GM18873 (cell line): ENCODE data around the gene PPP4R3B.

Source experiments
- ATAC-seq: cut with Tn5 transposase; IDR thresholded peaks from one replicate; pipeline ENCODE4 v1.9.1; 2021; ENCODE audit warnings: mild to moderate bottlenecking, moderate library complexity, moderate number of reproducible peaks; ENCODE audit not compliant: unreplicated experiment, low FRiP score

Gene PPP4R3B

DNA sequence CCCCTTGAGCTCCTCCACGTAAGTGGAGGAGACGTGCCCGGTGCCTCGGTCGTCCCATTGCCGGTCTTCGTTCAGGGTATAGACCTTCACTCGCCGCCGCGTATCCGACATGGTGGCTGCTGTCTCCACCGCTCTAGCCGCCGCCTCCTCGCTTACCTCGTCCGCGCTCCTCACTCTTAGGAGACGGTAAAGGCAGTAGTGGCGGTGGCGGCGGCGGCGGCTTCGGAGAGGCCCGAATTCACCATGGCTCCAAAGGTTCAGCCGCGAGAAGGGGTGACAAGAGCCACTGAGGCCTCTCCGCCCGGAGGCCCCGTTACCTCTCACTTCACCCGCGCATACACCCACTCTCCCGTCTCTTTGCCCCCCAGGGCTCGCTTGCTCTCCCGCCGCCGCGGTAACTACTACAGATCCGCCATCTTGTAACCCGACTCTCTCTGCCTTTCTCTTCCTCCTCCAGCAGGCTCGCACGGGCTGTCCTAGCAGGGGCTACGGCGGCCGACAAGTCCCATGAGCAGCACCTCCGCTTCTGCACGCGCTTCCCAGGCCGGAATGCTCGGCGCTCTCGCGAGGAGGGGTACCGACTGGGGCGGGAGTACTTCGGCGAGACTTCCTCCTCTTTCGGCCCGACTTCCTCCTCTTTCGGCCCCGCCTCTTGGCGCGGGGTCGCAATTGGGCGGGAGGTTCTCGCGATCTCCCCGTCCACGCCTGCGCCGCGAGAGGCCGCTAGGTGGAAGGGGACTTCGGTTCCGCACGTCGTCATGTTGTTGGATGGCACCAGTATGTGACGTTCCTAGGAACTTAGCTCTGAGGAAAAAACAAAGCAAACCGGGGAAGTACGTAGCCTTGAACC lies at the start of gene PPP4R3B:
Gene PPP4R3B, minus strand, starts transcription at position 448 of the 850 bp plus-strand sequence. Its CDS starts 337 bp downstream, at position 111.
- ATAC-seq = peak; percentile 80

DNA sequence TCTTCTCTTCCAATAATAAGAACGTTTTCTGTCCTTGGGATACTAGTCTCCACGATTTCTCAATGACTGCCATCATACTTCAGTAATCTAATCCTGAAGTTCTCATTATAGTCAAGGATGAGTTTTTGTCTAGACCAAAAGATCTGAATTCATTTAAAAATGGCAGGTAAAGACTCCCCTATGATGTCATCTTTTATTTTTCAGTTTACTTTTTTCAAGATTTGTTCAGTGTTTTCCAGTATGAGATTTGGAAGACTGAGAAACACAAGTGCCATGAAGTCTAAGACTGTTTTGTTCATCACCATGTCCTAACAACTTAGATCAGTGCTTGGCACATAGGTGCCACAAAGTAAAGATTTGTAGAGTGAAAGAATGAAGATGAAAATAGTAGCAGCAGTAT lies 35.8 kb upstream of the PPP4R3B start:
- no peak for ATAC-seq

DNA sequence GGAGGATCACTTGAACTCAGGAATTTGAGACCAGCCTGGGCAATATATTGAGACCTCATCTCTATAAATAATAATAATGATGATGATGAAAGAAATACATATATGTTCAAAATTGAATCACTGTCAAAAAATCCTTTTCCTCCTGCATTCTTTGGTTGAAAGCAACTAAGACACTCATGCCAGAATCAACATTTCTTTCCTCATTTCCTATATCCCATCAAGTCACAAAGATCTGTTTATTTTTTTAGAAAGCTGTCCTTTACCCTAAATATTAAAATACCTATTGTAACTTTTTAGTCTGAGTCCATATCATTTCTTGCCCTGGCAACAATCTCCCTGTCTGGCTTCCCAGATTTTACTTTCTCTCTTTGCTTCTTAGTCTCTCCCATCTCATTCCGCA lies 31.8 kb upstream of the PPP4R3B start:
- ATAC-seq = no peak

DNA sequence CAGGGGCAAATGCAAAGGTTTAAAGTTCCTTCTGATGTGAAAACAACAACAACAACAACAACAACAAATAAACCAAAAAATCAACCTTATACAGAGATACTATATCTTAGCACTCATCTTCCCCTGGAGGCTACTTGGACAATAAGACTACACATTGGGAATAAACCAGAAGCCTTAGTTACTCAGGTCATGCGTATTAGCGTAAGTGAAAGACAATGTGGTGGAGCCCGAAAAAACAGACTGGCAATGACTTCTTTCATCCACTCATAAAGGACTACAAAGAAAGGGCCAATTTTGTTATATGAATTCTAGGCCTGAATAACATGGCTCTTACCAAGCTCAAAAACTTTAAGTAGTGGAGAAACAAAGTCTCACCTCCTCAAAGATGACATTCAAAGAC lies 19.4 kb upstream of the PPP4R3B start:
- no peak for ATAC-seq

DNA sequence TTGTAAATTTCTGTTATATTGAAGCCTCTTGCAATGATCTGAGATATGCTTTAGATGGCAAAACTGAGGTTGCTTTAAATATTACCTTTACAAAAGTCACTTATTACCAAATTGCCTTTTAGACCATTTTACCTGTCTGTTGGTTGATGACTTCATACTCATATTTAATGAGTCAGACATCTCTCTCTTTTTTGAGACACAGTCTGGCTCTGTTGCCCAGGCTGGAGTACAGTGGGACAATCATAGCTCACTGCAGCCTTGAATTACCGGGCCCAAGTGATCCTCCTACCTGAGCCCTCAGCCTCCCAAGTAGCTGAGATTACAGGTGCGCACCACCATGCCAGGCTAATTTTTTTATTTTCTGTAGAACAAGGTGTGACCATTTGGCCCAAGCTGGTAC lies 11.5 kb upstream of the PPP4R3B start:
- no peak for ATAC-seq

DNA sequence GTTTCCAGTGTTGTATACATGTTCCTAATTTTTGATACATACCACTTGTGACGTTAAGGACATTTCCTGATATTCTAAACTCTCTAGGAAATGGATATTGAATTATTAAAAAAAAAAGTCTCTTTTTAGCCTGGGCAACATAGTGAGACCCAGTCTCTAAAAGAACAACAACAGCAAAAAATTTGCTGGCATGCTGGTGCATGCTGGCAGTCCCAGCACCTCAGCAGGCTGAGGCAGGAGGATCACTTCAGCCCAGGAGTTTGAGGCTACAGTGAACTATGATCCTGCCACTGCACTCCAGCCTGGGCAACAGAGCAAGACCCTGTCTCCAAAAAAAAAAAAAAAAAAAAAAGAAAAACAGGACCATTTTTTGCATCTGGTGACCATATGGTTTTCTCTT lies 10.5 kb upstream of the PPP4R3B start:
- no peak for ATAC-seq

DNA sequence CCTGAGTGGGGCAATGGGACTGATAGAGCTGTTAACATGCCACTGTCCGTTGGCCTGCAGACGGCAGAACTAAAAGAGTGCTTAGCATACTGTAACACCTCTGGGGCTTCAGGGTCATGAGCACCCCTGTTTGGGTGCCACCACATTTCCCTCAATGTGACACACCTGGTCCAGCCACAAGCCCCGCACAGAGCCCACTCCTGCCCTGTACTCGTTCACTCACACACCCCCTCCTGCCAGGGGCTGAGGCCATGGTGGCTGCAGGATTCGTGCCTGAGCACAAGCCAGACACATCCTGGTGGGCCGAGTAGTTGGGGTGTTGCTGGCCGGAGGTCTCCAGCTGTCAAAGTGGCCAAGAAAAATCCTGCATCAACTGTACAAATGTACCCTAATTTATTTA lies 4.4 kb upstream of the PPP4R3B start:
- no peak for ATAC-seq

DNA sequence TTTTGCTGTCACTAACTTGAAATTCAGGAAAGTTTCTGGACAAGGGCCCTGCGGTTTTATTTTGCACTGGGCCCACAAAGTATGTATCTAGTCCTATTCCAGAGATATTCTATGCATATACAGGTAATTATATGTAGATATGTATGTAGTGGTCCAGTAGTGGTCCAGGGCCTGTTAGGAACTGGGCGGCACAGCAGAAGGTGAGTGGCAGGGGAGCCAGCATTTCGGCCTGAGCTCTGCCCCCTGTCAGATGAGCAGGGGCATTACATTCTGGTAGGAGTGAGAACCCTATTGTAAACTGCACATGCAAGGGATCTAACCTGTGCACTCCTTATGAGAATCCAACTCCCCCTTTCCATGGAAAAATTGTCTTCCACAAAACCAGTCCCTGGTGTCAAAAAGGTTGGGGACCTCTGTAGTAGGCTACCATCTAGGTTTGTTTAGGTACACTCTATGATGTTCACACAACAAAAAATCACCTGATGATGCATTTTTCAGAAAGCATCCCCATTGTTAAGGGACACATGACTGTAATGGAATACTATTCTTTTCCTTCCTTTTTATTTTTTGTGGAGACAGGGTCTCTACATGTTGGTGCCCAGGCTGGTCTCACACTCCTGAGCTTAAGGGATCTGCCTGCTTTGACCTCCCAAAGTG lies 2.8 kb upstream of the PPP4R3B start:
- no peak for ATAC-seq

DNA sequence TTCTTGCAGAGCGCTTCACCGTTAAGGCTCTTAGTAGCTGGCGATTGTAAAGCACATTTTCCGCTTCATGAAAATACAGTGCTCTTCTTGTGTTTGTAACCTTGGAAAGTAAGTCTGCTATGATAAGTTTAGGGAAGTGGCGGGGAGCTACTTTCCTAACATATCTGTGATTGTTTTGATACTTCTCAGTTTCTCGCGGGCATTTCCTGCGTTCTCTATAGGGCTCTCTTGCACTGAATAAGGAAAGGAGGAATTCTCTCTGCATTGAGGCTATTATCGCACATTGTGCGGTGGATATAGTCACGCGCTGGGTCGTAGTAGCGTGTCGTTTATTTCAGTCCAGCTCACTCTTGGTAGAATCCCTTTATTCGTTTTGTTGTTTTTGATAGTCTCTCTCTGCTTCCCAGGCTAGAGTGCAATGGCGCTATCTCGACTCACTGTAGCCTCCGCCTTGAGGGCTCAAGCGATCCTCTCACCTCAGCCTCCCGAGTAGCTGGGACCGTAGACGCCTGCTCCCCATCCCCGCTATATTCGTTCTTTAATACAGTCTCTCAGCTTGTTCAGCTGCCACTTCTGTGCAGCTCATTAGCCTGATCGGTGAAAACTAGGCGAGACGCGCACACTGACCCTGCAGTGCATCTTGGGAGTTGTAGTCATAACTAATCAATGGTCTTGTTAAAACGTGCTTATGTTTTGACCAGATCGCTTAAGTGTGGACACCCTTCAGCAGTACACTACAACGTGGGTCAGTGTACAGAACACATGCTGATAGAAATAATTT lies 1.0 kb upstream of the PPP4R3B start:
- peak; percentile 37 for ATAC-seq

DNA sequence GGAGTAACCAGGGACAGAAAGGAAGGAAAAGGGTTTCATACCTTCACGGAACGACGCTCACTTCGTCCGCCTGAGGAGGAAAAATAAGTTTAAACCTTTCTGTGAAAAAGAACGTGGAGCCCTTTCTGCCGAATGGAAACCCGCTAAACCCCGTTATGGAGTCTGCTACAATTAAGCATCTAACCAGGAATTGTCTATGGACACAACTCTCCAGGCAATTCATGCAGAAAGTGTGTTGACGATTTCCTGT lies 528 bp upstream of the PPP4R3B start:
- ATAC-seq = no peak

DNA sequence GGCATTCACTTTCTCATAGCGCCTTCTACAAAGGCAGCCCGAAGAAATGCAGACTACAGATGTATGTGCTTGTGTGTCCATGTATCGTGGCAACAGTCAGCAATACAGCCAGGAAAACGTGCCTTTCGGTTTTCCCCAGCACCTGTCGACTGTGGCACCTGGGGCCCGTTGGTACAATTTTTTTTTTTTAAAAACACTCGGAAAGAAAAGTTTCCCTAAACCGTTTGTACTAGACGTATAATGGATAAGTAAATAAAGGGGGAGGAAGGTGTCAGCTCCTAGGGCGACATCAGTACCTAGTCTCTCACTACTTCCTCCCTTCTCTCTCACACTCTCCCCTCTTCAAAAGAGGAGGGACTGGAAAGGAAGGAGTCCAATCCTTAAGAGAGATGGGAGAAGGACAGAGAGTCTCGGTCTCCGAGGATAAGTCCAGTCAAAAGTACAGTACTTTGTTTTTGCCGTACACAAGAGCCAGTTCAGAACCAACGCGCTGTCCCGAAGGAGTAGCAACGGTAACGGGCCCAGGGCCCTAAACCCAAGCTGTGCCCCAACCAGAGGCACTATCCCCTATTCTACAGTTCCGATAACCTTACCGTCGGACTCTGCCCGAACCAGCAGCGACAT lies 759 bp downstream of the PPP4R3B start:
- ATAC-seq = peak; percentile 0

DNA sequence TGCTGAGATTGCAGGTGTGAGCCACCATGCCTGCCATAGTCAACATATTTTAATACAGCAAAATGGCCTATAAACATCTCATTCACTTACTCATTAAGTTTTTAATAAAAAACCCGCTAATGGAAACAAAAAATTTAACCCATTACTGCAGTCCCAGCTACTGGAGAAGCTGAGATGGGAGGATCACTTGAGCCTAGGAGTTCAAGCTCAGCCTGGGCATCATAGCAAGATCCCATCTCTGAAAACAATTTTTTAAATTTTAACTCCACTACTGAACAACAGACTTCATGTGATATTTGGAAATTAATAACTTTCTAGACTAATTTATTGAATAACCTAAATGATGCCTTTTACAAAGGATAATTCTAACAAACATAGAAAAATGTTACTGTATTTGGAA lies 5.4 kb downstream of the PPP4R3B start:
- no peak for ATAC-seq

DNA sequence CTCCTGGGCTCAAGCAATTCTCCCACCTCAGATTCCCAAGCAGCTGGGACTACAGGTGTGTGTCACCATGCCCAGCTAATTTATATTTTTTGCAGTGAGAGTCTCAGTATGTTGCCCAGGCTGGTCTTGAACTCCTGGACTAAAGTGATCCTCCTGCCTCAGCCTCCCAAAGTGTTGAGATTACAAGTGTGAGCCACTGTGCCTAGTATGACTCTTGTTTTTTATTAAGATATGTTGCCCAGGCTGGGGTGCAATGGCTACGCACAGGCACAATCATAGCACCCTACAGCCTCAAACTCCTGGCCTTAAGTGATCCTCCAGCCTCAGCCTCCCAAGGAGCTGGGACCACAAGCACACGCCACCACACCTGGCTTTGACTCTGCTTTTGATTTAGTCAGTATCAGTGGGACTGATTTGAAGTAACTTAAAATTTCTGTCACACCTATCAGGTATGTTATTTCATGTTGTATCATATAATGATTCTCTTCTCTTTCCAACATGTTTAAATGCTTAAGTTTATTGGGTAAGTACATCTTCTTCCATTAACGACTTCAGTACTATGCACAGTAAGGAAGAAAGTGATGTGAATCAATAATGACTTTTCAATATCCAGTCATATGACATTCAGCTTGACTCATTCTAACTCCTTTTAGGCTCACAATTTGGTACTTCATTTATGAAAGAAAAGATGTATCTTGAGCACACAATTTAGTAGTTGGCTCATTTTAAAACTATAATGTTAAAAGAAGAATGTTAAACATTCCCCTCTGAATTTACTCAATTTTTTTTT lies 6.3 kb downstream of the PPP4R3B start:
- no peak for ATAC-seq

DNA sequence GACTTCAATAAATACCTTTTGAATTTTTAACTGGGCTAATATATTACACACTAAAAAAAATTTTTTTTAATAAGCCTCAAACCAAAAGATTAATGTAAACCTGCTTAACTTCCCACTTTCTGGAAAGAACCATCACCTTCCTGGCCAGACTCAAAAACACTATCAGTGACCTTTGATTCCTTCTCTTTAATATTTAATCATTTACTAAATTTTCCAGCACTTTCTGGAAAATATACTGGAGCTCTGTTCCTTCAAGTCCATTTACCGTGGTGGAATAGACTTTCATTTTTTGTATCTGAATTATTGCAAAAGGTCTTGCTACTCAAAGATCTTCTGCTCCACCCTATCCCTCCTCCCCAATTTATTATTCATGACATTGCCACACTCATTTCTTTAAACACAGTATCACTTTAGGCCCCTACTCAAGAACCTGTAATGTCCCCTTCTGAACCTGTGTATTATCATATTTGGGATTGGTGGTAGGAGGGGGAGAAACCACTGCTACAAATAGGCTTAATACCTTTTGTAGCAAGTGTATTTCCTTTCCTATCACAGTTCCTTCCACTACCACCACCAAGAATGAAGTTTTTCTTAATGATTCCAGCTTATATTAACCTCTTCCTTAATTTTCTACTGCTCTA lies 7.4 kb downstream of the PPP4R3B start:
- no peak for ATAC-seq

DNA sequence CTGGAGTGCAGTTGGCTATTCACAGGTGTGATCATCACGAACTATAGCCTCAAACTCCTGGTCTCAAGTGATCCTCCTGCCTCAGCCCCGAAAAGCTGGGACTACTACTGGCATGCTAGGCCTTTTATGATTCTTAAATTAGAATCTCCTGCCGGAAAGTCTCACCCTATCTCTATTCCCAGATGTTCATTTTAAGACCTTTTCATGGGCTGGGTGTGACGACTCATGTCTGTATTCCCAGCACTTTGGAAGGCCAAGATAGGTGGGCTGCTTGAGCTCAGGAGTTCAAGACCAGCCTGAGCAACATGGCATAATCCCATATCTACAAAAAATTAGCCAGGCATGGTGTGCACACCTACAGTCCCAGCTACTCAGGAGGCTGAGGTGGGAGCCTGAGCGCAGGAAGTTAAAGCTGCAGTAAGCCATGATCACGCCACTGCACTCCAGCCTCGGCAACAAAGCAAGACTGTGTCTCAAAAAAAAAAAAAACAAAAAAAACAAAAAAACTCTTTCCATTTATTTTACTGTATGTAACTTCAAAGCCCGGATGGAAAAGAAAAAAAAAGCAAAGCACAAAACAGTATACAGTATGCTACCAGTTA lies 8.1 kb downstream of the PPP4R3B start:
- ATAC-seq = no peak

DNA sequence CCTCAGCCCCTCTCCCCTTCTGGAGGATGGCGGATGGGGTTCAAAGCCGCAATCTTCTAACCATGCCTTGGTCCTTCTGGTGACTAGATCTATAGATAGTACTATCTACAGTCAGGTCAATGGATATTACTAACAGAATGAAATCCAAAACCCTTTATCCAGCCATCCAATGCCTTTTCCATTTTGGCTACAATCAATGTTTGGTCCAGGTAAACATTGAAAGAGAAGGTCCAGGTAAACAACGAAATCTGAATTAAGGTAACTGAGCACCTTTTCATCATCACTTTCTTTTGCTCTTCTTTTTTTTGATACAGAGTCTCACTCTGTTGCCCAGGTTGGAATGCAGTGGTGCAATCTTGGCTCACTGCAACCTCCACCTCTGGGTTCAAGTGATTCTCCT lies 9.7 kb downstream of the PPP4R3B start:
- ATAC-seq = no peak

DNA sequence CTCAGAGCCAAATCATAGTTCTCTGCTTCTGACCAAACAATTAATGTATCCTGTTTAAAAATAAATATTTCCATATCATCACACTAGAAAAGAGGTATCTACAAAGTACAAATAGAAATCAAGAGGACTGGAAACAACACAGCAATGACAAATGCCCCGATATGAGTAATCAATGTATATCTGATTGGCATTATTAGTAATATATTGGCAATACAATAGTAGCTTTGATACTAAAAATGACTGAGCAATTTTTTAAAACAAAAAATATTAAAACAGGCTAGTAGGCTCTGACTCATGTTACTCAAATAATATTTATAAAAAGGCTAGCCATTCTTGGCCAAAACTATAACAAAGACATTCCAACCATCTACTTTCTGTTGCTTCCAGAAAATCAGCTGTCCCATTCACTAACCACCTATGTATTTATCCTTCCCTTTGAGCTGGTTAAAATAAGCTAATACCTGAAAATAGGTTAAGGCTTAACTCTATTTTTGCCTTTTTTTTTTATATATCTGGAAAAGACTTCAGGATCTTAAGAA lies 13.3 kb downstream of the PPP4R3B start:
- no peak for ATAC-seq

DNA sequence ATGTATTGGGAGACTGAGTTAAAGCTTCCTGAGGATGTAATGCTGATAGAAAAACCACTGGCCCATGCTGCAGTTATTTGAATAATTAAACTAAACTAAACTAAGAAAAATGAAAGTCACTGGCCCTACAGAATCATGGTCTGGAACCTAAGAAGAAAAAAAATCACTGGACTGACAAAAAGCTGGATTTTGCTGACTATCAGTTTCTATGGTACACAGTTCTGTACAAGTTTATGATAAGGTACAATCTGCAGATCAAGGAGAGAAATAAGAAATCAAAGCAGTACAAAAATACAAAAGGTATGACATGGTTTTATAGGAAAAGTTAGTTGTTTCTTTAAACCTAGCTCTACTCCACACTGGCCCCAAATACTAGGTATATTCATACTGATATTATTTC lies 15.6 kb downstream of the PPP4R3B start:
- no peak for ATAC-seq
